CD14-positive monocyte (primary cell): ENCODE measurements around the gene SLCO4A1. TPM values are rescaled to one million over a fixed set of nuclear protein-coding genes. Genes with fewer than 3 reads are reported as not detected.

Experiments used
- DNase-seq, 3 donors: peaks; one replicate each; pipeline ENCODE4 v3.0.0-alpha.2; 2011 to 2022
- H2AFZ ChIP-seq: 2 replicates; pipeline ENCODE4 v1.6.0; 2012; ENCODE audit warnings: mild to moderate bottlenecking, low read depth, low read length, inconsistent platforms; ENCODE audit not compliant: insufficient read depth, poor library complexity, severe bottlenecking
- H3K27ac ChIP-seq, 2 donors: 1 replicate in 1 of 2; 2 replicates in 1 of 2; pipeline ENCODE4 v1.5.1; 2012 to 2013; ENCODE audit warnings: low read length in 2 of 2, control low read depth in 1 of 2, inconsistent platforms in 1 of 2, low read depth in 1 of 2, mild to moderate bottlenecking in 1 of 2
- H3K27me3 ChIP-seq, 2 donors: one replicate each; pipeline versions ENCODE4 v1.6.0 to v1.6.1; 2011 to 2013; ENCODE audit warnings: low read length in 2 of 2; ENCODE audit not compliant: control insufficient read depth in 2 of 2, insufficient read depth in 2 of 2
- H3K36me3 ChIP-seq, 2 donors: replicated peaks in 1 of 2; 1 replicate in 1 of 2; 2 replicates in 1 of 2; pipeline versions ENCODE4 v1.5.1 to v1.6.1; 2012 to 2013; ENCODE audit warnings: low read length in 2 of 2, control low read depth in 1 of 2, inconsistent platforms in 1 of 2, mild to moderate bottlenecking in 1 of 2; ENCODE audit not compliant: insufficient read depth in 2 of 2, control insufficient read depth in 1 of 2
- H3K4me1 ChIP-seq, 2 donors: 1 replicate in 1 of 2; 2 replicates in 1 of 2; pipeline versions ENCODE4 v1.5.1 to v1.6.1; 2012 to 2013; ENCODE audit warnings: low read length in 2 of 2, control low read depth in 1 of 2, inconsistent platforms in 1 of 2, mild to moderate bottlenecking in 1 of 2, moderate library complexity in 1 of 2; ENCODE audit not compliant: insufficient read depth in 2 of 2, control insufficient read depth in 1 of 2
- H3K4me2 ChIP-seq: replicated peaks from 2 replicates; pipeline ENCODE3; 2012; ENCODE audit warnings: low read length, moderate library complexity, mild to moderate bottlenecking; ENCODE audit not compliant: poor library complexity, severe bottlenecking; ENCODE audit errors: extremely low read depth
- H3K4me3 ChIP-seq, 3 experiments: fragments of 200-600 bp in 1 of 3; sonication (generic) in 1 of 3; replicated peaks in 1 of 3; 1 replicate in 2 of 3; 2 replicates in 1 of 3; pipeline ENCODE4 v1.5.1; 2011 to 2013; ENCODE audit warnings: low read length in 3 of 3, mild to moderate bottlenecking in 3 of 3, control low read depth in 2 of 3, low read depth in 2 of 3, inconsistent platforms in 1 of 3, moderate library complexity in 1 of 3
- H3K79me2 ChIP-seq: 2 replicates; pipeline ENCODE4 v1.6.0; 2012; ENCODE audit warnings: mild to moderate bottlenecking, control low read depth, inconsistent platforms, low read length, moderate library complexity; ENCODE audit not compliant: insufficient read depth
- H3K9ac ChIP-seq: 2 replicates; pipeline ENCODE4 v1.6.0; 2017; ENCODE audit warnings: low read length, mild to moderate bottlenecking; ENCODE audit not compliant: insufficient read depth, poor library complexity, severe bottlenecking
- H3K9me3 ChIP-seq, 2 donors: replicated peaks in 1 of 2; 1 replicate in 1 of 2; 2 replicates in 1 of 2; pipeline versions ENCODE4 v1.5.1 to v1.6.1; 2012 to 2013; ENCODE audit warnings: low read length in 2 of 2, control low read depth in 1 of 2; ENCODE audit not compliant: control insufficient read depth in 1 of 2, insufficient read depth in 1 of 2
- H4K20me1 ChIP-seq: 2 replicates; pipeline ENCODE4 v1.6.0; 2012; ENCODE audit warnings: mild to moderate bottlenecking, low read length, control low read depth, moderate library complexity; ENCODE audit not compliant: insufficient read depth
- H3K27ac Mint-ChIP-seq, 7 donors: one replicate each; pipeline ENCODE4 v1.8.0; 2020; ENCODE audit warnings: mild to moderate bottlenecking in 7 of 7, mixed read lengths in 7 of 7, moderate library complexity in 6 of 7, inconsistent platforms in 2 of 7
- H3K27me3 Mint-ChIP-seq, 3 donors: one replicate each; pipeline ENCODE4 v1.8.0; 2021 to 2022; ENCODE audit warnings: low read depth in 3 of 3, mild to moderate bottlenecking in 3 of 3, mixed read lengths in 3 of 3, moderate library complexity in 3 of 3, inconsistent platforms in 1 of 3
- H3K36me3 Mint-ChIP-seq, 2 donors: one replicate each; pipeline ENCODE4 v1.8.0; 2020; ENCODE audit warnings: mixed read lengths in 2 of 2, inconsistent platforms in 1 of 2, mild to moderate bottlenecking in 1 of 2
- H3K4me1 Mint-ChIP-seq: one replicate; pipeline ENCODE4 v1.8.0; 2020; ENCODE audit warnings: mild to moderate bottlenecking, mixed read lengths
- H3K4me3 Mint-ChIP-seq, 2 donors: one replicate each; pipeline ENCODE4 v1.8.0; 2020; ENCODE audit warnings: mild to moderate bottlenecking in 2 of 2, mixed read lengths in 2 of 2, moderate library complexity in 1 of 2
- H3K9me3 Mint-ChIP-seq, 7 donors: one replicate each; pipeline ENCODE4 v1.8.0; 2020 to 2022; ENCODE audit warnings: mixed read lengths in 7 of 7, mild to moderate bottlenecking in 6 of 7, moderate library complexity in 6 of 7, inconsistent platforms in 2 of 7
- CTCF ChIP-seq: fragments of 200-600 bp; IDR thresholded peaks from one replicate; pipeline ENCODE4 v1.8.0; 2022; ENCODE audit warnings: antibody characterized with exemption, mild to moderate bottlenecking
- WGBS: methylation state at CpG from one replicate; pipeline ENCODE4 v1.1.5; 2013; ENCODE audit warnings: missing lambda C conversion rate; ENCODE audit not compliant: insufficient coverage; 5-methylcytosine and 5-hydroxymethylcytosine counted together
- intact Hi-C, 2 donors: fragments of 100-400 bp; cut with micrococcal nuclease; formaldehyde crosslinking; loops; one replicate each; pipeline versions ENCODE4 v1.15.0 to v1.15.1; 2023
- polyA plus RNA-seq, 3 donors: library from polyadenylated mRNA; depleted of rRNA in 1 of 3; unstranded in 2 of 3; stranded (reverse) in 1 of 3; fragments of 300-500 nt in 2 of 3; fragments of >200 nt in 1 of 3; fragmentation: Illumina TruSeq in 2 of 3; gene quantifications; 1 replicate in 2 of 3; 2 replicates in 1 of 3; pipeline ENCODE4 v1.2.3, GENCODE V29; 2012 to 2021

Gene SLCO4A1
- polyA plus RNA-seq, 3 donors: 0.05 to 0.42 (median 0.26) TPM

- Histone ChIP-seq H3K36me3 (no peaks in the 10 kb centered on the region), H4K20me1 (no peaks in the 10 kb centered on the region), H3K9me3 (no peaks in the 10 kb centered on the region), H3K4me2 (no peak overlapping the region), H3K27me3 (peaks cover 0 to 8% of the 10 kb centered on the region in 2 donors), H3K79me2 (peaks cover 3% of the 10 kb centered on the region), H3K4me1 (peaks cover 43 to 52% of the 10 kb centered on the region in 2 donors), H3K4me3 (no peak overlapping the region), H2AFZ (no peak overlapping the region), H3K9ac (no peak overlapping the region), H3K27ac (no peak overlapping the region)
- 91% methylated on average over 20 of the region's 21 CpGs for WGBS
- TF ChIP-seq CTCF: no peak
- DNase-seq: no peak
- Mint-ChIP-seq H3K4me1 (peaks cover 41% of the 10 kb centered on the region), H3K27ac (no peak overlapping the region), H3K27me3 (peaks cover 5 to 13% (median 9%) of the 10 kb centered on the region in 3 donors), H3K36me3 (peaks cover 3 to 11% of the 10 kb centered on the region in 2 donors), H3K9me3 (no peaks in the 10 kb centered on the region), H3K4me3 (no peak overlapping the region)
- intact Hi-C loops: no loop called here
Observed at GRCh38 chr20:62648318-62648995, 6.2 kb downstream of the SLCO4A1 start.

DNA sequence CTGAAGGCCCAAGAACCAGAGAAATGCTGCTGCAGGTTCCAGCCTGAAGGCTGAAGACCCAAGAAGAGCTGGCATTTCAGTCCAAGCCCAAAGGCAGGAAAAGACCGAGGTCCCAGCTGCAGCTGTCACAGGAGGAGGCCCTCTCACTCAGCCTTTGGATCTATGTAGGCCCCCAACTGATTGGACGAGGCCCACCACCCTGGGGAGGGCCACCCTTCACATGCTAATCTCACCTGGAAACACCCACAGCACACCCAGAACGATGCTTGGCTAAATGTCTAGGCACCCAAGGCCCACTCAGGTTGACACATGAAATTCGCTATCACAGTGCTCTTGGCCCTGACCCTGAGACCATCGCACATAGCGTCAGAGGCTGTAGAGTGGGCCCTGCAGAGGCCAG, 6.8 kb downstream of the SLCO4A1 start:
- Mint-ChIP-seq H3K36me3 (peaks cover 3 to 11% of the 10 kb centered on the region in 2 donors), H3K4me1 (peaks cover 39% of the 10 kb centered on the region), H3K4me3 (no peak overlapping the region), H3K9me3 (no peaks in the 10 kb centered on the region), H3K27me3 (peaks cover 0 to 9% (median 3%) of the 10 kb centered on the region in 3 donors), H3K27ac (no peak overlapping the region)
- Histone ChIP-seq H4K20me1 (no peaks in the 10 kb centered on the region), H3K27me3 (peaks cover 0 to under 1% of the 10 kb centered on the region in 2 donors), H3K4me1 (peaks cover 41 to 45% of the 10 kb centered on the region in 2 donors), H3K79me2 (peaks cover 4% of the 10 kb centered on the region), H3K4me3 (no peak overlapping the region), H3K27ac (no peak overlapping the region), H3K4me2 (no peak overlapping the region), H3K9me3 (no peaks in the 10 kb centered on the region), H3K9ac (no peak overlapping the region), H3K36me3 (no peaks in the 10 kb centered on the region), H2AFZ (no peak overlapping the region)
- intact Hi-C loops: no loop called here
- DNase-seq: no peak
- no peak for TF ChIP-seq CTCF
- 91% methylated on average over 6 of the region's 6 CpGs for WGBS
